GM23248 (cell line): ENCODE data around the gene NFIX. TPM values are rescaled to one million over a fixed set of nuclear protein-coding genes. Genes with fewer than 3 reads are reported as not detected.

Experiments used
- DNase-seq: peaks from one replicate; pipeline ENCODE4 v3.0.0-alpha.2; 2015
- H2AFZ ChIP-seq: fragments of 200-600 bp; sonication (generic); 2 replicates; pipeline ENCODE4 v1.6.1; 2016; ENCODE audit warnings: antibody characterized with exemption
- H3F3A ChIP-seq: fragments of 200-600 bp; sonication (generic); 2 replicates; pipeline ENCODE4 v1.6.1; 2016; ENCODE audit warnings: mild to moderate bottlenecking, antibody characterized with exemption, mixed run types; ENCODE audit not compliant: insufficient read depth
- H3K27ac ChIP-seq: fragments of 200-600 bp; sonication (generic); 2 replicates; pipeline ENCODE4 v1.5.1; 2016; ENCODE audit warnings: mild to moderate bottlenecking
- H3K27me3 ChIP-seq: fragments of 200-600 bp; sonication (generic); replicated peaks from 2 replicates; pipeline ENCODE4 v1.6.1; 2016; ENCODE audit warnings: mild to moderate bottlenecking; ENCODE audit not compliant: insufficient read depth
- H3K36me3 ChIP-seq: fragments of 200-600 bp; sonication (generic); 2 replicates; pipeline ENCODE4 v1.6.1; 2016; ENCODE audit warnings: low read depth, mild to moderate bottlenecking
- H3K4me1 ChIP-seq: fragments of 200-600 bp; sonication (generic); 2 replicates; pipeline ENCODE4 v1.6.1; 2016; ENCODE audit warnings: mild to moderate bottlenecking; ENCODE audit not compliant: insufficient read depth
- H3K4me2 ChIP-seq: fragments of 200-600 bp; sonication (generic); one replicate; pipeline ENCODE4 v1.6.1; 2016; ENCODE audit warnings: mild to moderate bottlenecking; ENCODE audit not compliant: unreplicated experiment
- H3K4me3 ChIP-seq: fragments of 200-600 bp; sonication (generic); 2 replicates; pipeline ENCODE4 v1.5.1; 2016; ENCODE audit warnings: mild to moderate bottlenecking
- H3K79me2 ChIP-seq: fragments of 200-600 bp; sonication (generic); 2 replicates; pipeline ENCODE4 v1.6.1; 2016; ENCODE audit warnings: mild to moderate bottlenecking; ENCODE audit not compliant: insufficient read depth
- H3K9ac ChIP-seq: fragments of 200-600 bp; sonication (generic); 2 replicates; pipeline ENCODE4 v1.6.1; 2016; ENCODE audit warnings: mild to moderate bottlenecking
- H3K9me2 ChIP-seq: fragments of 200-600 bp; sonication (generic); 2 replicates; pipeline ENCODE4 v1.6.1; 2016; ENCODE audit warnings: mixed run types, mild to moderate bottlenecking, moderate library complexity; ENCODE audit not compliant: insufficient read depth
- H3K9me3 ChIP-seq: fragments of 200-600 bp; sonication (generic); one replicate; pipeline ENCODE4 v1.6.1; 2017; ENCODE audit warnings: low read depth
- H4K20me1 ChIP-seq: fragments of 200-600 bp; sonication (generic); 2 replicates; pipeline ENCODE4 v1.6.0; 2016; ENCODE audit not compliant: insufficient read depth
- EZH2 ChIP-seq: fragments of 200-600 bp; sonication (generic); IDR thresholded peaks from 2 replicates; pipeline ENCODE4 v1.6.1; 2018; ENCODE audit warnings: antibody characterized with exemption, mild to moderate bottlenecking; ENCODE audit not compliant: insufficient read depth, poor library complexity, severe bottlenecking
- EZH2phosphoT487 ChIP-seq: fragments of 200-600 bp; sonication (generic); IDR thresholded peaks from 2 replicates; pipeline ENCODE4 v1.6.1; 2018; ENCODE audit warnings: antibody characterized with exemption, moderate library complexity, mild to moderate bottlenecking, low read depth; ENCODE audit not compliant: insufficient read depth
- WGBS, 2 experiments: methylation state at CpG; one replicate each; pipeline ENCODE4 v1.1.6; 2015 to 2017; ENCODE audit warnings: low lambda C conversion rate in 2 of 2, low coverage in 1 of 2; ENCODE audit errors: missing lambda C conversion rate in 2 of 2; 5-methylcytosine and 5-hydroxymethylcytosine counted together
- in situ Hi-C: fragments of 300-500 bp; cut with MboI; formaldehyde crosslinking; loops from 2 replicates; pipeline ENCODE4 v1.15.0; 2020
- polyA plus RNA-seq: library from polyadenylated mRNA; unstranded; fragments of >200 nt; fragmentation: Nextera tagmentation; extraction: Ambion mirVana; gene quantifications from 2 replicates; pipeline ENCODE4 v1.2.1, GENCODE V29; 2016
- total RNA-seq: library from RNA; depleted of rRNA; stranded (reverse); fragments of >200 nt; shearing (Covaris generic); gene quantifications from 2 replicates; pipeline ENCODE4 v1.2.3, GENCODE V29; 2014

Gene NFIX
- total and polyA plus RNA-seq, 2 experiments from 2014 or later = 60.8 to 71.0 TPM

DNA sequence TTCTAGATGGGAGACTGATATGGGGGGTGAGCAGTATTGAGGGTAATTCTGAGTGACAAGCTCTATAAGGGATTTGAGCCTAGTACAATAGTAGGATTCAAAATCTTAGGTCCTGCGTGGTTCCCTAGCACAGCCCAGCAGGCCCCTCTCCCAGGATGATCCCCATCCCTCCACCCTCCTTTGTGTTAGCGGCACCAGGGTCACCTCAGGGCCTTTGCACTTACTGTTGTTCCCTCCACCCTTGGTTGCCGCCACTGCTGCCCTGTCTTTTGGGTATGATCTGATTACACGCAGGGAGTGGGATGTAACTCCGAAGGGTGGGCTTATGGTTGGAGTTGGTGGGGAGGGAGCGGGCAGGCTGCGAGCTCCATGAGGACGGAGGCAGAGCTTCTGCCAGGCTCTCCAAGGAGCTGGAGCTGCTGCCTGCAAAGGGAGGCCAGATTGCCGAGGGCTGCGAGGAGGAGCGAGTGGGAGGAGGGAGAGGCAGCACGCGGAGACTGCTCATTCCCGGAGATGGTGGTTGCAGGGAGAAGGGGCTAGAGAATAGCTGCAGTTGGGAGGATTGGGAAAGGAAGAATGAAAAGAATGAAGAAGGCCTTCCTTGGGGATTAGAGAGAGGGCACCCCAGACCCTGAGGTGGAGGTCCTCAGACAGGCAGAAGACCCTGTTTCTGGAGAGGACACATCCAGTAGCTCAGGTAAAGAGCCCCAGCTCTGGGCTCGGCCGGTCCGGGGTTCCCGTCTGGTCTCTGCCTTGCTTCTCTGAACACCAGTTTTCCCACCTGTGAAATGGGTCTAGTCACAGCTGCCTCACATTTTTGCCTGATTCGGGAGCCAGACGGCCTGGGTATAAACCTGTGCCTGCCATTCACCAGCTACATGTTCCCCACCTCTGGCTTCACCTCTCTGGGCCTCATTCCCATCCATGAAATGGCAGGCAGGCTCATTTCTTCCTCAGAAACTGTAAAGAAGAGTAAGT lies 128.0 kb downstream of the NFIX start:
- Histone ChIP-seq H3K9me2 (no peaks in the 10 kb centered on the region), H3K36me3 (no peaks in the 10 kb centered on the region; the same call in 1 of the 2 replicates), H2AFZ (no peak overlapping the region), H3F3A (peaks cover 20% of the 10 kb centered on the region), H3K79me2 (peaks cover 98% of the 10 kb centered on the region), H3K27me3 (no peaks in the 10 kb centered on the region), H3K4me2 (no peak overlapping the region), H3K9ac (no peak overlapping the region), H3K9me3 (no peaks in the 10 kb centered on the region), H3K4me1 (peaks cover 42% of the 10 kb centered on the region), H3K27ac (no peak overlapping the region), H3K4me3 (no peak overlapping the region), H4K20me1 (0 out of 2 replicates have a peak, but pooled peaks cover 7% of the 10 kb centered on the region)
- no peak for DNase-seq
- TF ChIP-seq EZH2 (no peak), EZH2phosphoT487 (no peak)
- in situ Hi-C loops = no loop called here
- WGBS, 2 experiments = 88 to 89% methylated on average over 20 of the region's 20 CpGs

DNA sequence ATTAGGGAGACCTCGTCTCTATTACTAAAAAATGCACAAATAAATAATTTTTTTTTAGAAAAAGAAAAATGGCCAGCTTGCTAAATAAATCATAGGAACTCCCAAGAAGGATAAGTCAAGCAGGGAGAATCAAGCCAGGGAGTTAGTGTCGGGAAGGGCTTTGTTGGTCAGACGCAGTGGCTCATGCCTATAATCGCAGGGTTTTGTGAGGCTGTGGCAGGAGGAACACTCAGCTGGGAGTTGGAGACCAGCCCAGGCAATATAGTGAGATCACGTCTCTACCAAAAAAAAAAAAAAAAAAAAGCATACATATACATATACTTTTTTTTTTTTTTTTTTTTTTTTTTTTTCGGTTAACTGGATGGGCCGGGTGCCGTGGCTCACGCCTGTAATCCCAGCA lies 131.8 kb downstream of the NFIX start:
- H3K9ac ChIP-seq = no peak overlapping the region
- H3K4me3 ChIP-seq = no peak overlapping the region
- H4K20me1 ChIP-seq = 0 out of 2 replicates have a peak, but pooled peaks cover 7% of the 10 kb centered on the region
- H3K9me3 ChIP-seq = no peaks in the 10 kb centered on the region
- no peak for TF ChIP-seq EZH2
- TF ChIP-seq EZH2phosphoT487 = no peak
- H2AFZ ChIP-seq = no peak overlapping the region
- H3F3A ChIP-seq = peaks cover 11% of the 10 kb centered on the region
- H3K9me2 ChIP-seq = no peaks in the 10 kb centered on the region
- in situ Hi-C loops = no loop called here
- DNase-seq = peak; percentile 74
- H3K4me2 ChIP-seq = no peak overlapping the region
- WGBS, 2 experiments = 76 to 79% methylated on average over 8 to 9 of the region's 9 CpGs
- H3K27ac ChIP-seq = peak overlapping the region; percentile 36; the same call in 1 of the 2 replicates
- peaks cover 99% of the 10 kb centered on the region for H3K79me2 ChIP-seq
- no peaks in the 10 kb centered on the region for H3K36me3 ChIP-seq
- peaks cover 15% of the 10 kb centered on the region for H3K4me1 ChIP-seq
- H3K27me3 ChIP-seq = no peaks in the 10 kb centered on the region

DNA sequence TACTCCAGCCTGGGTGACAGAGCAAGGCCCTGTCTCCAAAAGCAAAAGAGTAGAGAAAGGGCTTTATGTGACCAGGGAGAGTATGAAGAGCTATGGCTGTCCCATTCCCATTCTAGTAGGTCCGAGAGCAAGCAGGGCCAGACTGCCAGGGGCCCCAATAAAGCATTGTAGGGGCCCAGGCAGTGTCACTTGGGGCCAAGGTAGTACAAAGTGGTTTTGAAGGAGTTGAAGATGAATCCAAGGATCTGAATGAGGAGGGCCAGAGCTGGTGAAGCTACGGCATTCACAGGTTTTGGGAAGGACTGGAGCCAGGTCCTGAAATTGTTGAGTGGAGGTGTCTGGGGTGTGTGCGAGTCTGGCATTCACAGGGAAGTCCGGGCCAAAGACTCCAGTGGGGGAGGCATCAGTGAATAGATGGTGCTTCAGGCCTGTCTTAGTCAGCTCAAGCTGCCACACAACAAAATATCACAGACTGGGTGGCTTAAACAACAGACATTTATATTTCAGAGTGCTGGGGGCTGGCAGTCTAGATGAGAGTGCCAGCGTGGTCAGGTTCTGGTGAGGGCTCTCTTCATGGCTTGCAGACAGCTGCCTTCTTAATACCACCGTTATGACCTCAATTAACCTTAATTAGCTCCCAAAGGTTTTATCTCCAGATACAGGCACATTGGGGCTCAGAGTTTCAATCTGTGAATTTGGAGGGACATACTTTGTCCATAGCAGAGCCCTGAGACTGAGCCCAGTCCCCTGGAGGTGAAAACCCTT lies 132.7 kb downstream of the NFIX start:
- peaks cover 24% of the 10 kb centered on the region for H3K4me1 ChIP-seq
- no peak overlapping the region for H3K4me3 ChIP-seq
- H2AFZ ChIP-seq = no peak overlapping the region
- no peaks in the 10 kb centered on the region for H3K9me3 ChIP-seq
- DNase-seq = no peak
- H3K27ac ChIP-seq = peak overlapping the region; percentile 8; the same call in 1 of the 2 replicates
- WGBS, 2 experiments = 96 to 98% methylated on average over 6 of the region's 6 CpGs
- TF ChIP-seq EZH2 (no peak), EZH2phosphoT487 (no peak)
- no peaks in the 10 kb centered on the region for H3K9me2 ChIP-seq
- peak overlapping the region; percentile 1; the same call in 1 of the 2 replicates for H3K9ac ChIP-seq
- H4K20me1 ChIP-seq = peaks cover 10% of the 10 kb centered on the region; the same call in 1 of the 2 replicates
- no peak overlapping the region for H3K4me2 ChIP-seq
- peaks cover 16% of the 10 kb centered on the region for H3F3A ChIP-seq
- no peaks in the 10 kb centered on the region for H3K27me3 ChIP-seq
- no peaks in the 10 kb centered on the region for H3K36me3 ChIP-seq
- in situ Hi-C loops = no loop called here
- H3K79me2 ChIP-seq = peaks cover 95% of the 10 kb centered on the region

DNA sequence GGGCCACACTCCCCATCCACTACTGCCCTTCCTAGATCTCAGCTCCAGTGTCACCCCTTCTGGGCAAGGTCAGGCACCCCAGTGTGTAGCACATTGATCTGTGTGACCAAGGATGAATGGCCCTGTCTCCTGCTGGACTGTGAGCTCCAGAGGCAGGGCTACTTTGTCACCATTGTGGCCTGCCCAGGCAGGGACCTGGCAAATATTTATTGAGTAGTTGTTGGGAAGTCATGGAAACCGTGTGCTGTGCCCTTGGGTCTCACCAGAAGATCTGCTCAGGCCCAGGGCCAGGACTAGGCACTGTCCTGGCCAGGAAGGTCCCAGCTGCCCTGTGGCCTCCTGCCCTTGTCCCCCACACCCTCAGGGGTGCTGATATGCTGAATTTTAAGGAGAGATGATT lies 133.3 kb downstream of the NFIX start:
- H4K20me1 ChIP-seq = peaks cover 16% of the 10 kb centered on the region; the same call in 1 of the 2 replicates
- DNase-seq = no peak

More for the DNA sequence above, 133.3 kb downstream of the NFIX start:
- H3K36me3 ChIP-seq = no peaks in the 10 kb centered on the region; the same call in 1 of the 2 replicates
- H3K27ac ChIP-seq = peak overlapping the region; percentile 8; the same call in 1 of the 2 replicates
- WGBS, 2 experiments = 77 to 91% methylated on average over 1 of the region's 1 CpG
- H3K79me2 ChIP-seq = peaks cover 95% of the 10 kb centered on the region
- no peak overlapping the region for H2AFZ ChIP-seq
- 0 out of 2 replicates have a peak overlapping the region, but pooled peaks have one; percentile 1 for H3K9ac ChIP-seq
- H3K4me2 ChIP-seq = no peak overlapping the region
- in situ Hi-C loops = no loop called here
- no peak overlapping the region for H3K4me3 ChIP-seq
- H3K27me3 ChIP-seq = no peaks in the 10 kb centered on the region
- no peak for TF ChIP-seq EZH2
- H3K4me1 ChIP-seq = peaks cover 30% of the 10 kb centered on the region
- no peaks in the 10 kb centered on the region for H3K9me3 ChIP-seq
- H3F3A ChIP-seq = peaks cover 22% of the 10 kb centered on the region
- H3K9me2 ChIP-seq = no peaks in the 10 kb centered on the region
